Measurements from ENCODE around the gene PCOLCE2. TPM values are rescaled to one million over a fixed set of nuclear protein-coding genes. Genes with fewer than 3 reads are reported as not detected.
A peak's percentile ranks its signal among the peaks of the same experiment; 100 is the strongest.

The PCOLCE2 gene
- total RNA-seq, 3 donors from 2014 or later: 30.2 to 178 (median 36.0) TPM

DNA sequence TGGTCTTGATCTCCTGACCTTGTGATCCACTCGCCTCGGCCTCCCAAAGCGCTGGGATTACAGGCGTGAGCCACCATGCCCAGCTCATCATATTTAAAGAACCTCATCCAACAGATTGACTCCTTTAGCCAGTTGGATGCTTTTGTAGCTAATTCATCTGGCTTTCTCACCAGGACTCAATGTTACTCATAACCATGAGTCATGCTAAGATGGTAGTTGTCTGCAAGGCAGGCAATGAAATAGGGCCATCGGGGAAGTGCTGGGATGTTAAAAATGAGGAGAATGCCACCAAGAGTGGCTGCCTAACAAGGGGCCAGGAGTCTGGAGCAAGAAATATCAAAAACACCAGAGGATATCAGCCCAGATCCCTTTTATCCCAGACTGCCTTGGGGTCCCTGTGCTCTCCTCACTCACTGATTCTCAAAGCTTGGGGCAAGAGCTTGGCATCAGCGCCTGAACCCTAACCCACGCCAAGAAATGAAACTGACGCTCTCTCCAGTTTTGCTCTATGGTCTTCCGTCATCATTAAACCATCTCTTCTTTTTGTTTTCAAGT lies 7.4 kb upstream of the PCOLCE2 start:
- Histone ChIP-seq H3K36me3 (no peaks in the 10 kb centered on the region), H3K9me3 (no peaks in the 10 kb centered on the region), H3K4me3 (no peak overlapping the region), H3K27ac (no peak overlapping the region), H3K4me1 (no peaks in the 10 kb centered on the region), H3K27me3 (no peaks in the 10 kb centered on the region)
- no peak for DNase-seq (ENCODE audit: low spot score in 2 of 2)
- TF ChIP-seq CTCF (IDR thresholded peaks at IDR 0.05): no peak
- TF ChIP-seq POLR2AphosphoS5 (IDR thresholded peaks at IDR 0.05): no peak
- no peak for TF ChIP-seq POLR2A (IDR thresholded peaks at IDR 0.05)
- intact Hi-C loops (cut with DNase I; ENCODE audit: low total_unique reads): no loop called here

DNA sequence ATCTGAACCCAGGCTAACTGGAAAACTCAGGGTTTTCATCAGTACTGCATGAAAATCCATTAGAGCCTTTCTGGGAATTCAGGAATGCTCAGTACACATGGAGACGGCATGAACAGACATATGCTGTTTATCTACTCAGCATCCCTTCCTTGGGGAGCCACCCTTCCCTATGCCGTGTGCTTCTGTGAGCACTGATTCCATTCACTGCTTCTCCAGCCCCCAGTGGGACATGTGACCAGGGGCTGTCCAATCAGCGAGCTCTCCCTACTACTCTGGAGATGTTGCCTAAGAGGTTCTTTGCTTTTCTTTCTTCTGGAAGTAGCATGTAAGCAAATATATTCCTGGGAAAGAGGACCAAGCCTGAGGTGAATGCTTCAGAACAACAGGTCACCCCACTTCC lies 5.6 kb upstream of the PCOLCE2 start:
- intact Hi-C loops (cut with DNase I; ENCODE audit: low total_unique reads): no loop called here
- H3K9me3 ChIP-seq: no peaks in the 10 kb centered on the region
- no peak for TF ChIP-seq POLR2AphosphoS5 (IDR thresholded peaks at IDR 0.05)
- TF ChIP-seq POLR2A (IDR thresholded peaks at IDR 0.05): no peak
- no peak for TF ChIP-seq CTCF (IDR thresholded peaks at IDR 0.05)

GRCh38 chr3:142892714-142893113 lies 3.8 kb upstream of the PCOLCE2 start:
- TF ChIP-seq POLR2A (IDR thresholded peaks at IDR 0.05) (no peak), POLR2AphosphoS5 (IDR thresholded peaks at IDR 0.05) (no peak), CTCF (IDR thresholded peaks at IDR 0.05) (no peak)
- no peaks in the 10 kb centered on the region for H3K36me3 ChIP-seq
- H3K27ac ChIP-seq: no peak overlapping the region
- peaks cover 0 to 7% of the 10 kb centered on the region in 2 donors for H3K4me1 ChIP-seq
- no peak for DNase-seq (ENCODE audit: low spot score in 2 of 2)
- H3K4me3 ChIP-seq: no peak overlapping the region
- H3K9me3 ChIP-seq: no peaks in the 10 kb centered on the region
- peaks cover 0 to 12% of the 10 kb centered on the region in 2 donors for H3K27me3 ChIP-seq
- intact Hi-C loops (cut with DNase I; ENCODE audit: low total_unique reads): loop anchor here (2.0 kb wide), 1 partner anchor 72 kb away; no protein-coding TSS in a partner anchor

More for the DNA sequence above, 5.6 kb upstream of the PCOLCE2 start:
- Histone ChIP-seq H3K27ac (no peak overlapping the region), H3K4me3 (no peak overlapping the region), H3K36me3 (no peaks in the 10 kb centered on the region), H3K4me1 (no peaks in the 10 kb centered on the region), H3K27me3 (no peaks in the 10 kb centered on the region)
- no peak for DNase-seq (ENCODE audit: low spot score in 2 of 2)

- H3K27ac ChIP-seq: no peak overlapping the region
- no peak for TF ChIP-seq CTCF (IDR thresholded peaks at IDR 0.05)
- no peak for TF ChIP-seq POLR2A (IDR thresholded peaks at IDR 0.05)
- TF ChIP-seq POLR2AphosphoS5 (IDR thresholded peaks at IDR 0.05): no peak
- intact Hi-C loops (cut with DNase I; ENCODE audit: low total_unique reads): no loop called here
- no peaks in the 10 kb centered on the region for H3K9me3 ChIP-seq
- H3K36me3 ChIP-seq: no peaks in the 10 kb centered on the region
- H3K27me3 ChIP-seq: peaks cover 0 to 17% of the 10 kb centered on the region in 2 donors
- no peak for DNase-seq (ENCODE audit: low spot score in 2 of 2)
- peaks cover 0 to 7% of the 10 kb centered on the region in 2 donors for H3K4me1 ChIP-seq
- H3K4me3 ChIP-seq: no peak overlapping the region
These were observed 1.7 kb upstream of the PCOLCE2 start for GRCh38 chr3:142890592-142890991.

DNA sequence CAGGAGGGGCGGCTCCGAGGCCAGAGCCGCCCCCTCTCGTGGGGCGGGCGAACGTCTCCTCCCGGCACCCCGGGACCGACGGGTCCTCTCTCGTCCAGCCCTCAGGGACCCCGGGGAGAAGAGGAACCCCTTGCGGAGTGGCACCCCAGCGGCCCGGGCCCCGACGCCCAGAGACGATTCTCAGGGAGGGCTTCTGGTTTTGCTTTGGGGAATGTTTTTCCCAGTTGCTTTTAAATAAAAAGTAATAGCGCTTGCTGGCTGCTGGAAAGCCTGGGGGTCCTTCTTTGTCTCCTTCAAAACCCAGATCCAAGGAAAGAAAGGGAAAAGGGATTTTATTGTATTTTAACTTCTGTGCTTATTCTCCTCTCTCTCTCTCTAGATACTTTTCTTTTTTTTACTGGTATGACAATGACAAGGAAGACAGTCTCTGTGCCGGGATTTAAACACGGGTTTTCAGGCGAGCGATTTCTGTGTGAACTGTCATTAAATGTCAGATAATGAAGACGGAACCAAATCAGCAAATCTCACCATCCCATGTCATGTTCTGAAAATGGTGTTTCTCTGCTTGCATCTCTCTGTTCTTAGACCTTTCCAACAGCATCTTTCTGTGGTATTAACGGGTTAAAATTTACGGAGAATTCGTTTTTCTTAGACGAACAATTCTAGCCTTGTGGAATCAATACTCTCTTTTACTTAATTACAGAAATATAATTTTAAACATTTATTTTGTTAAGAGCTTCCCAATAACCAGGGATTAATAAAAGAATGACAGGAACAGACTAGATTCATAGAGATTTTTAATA lies 530 bp upstream of the PCOLCE2 start:
- Histone ChIP-seq H3K4me1 (peaks cover 0 to 7% of the 10 kb centered on the region in 2 donors), H3K27ac (no peak overlapping the region), H3K4me3 (peak overlapping the region; percentile 55 to 79 (median 68)), H3K9me3 (no peaks in the 10 kb centered on the region), H3K27me3 (peaks cover 0 to 20% of the 10 kb centered on the region in 2 donors), H3K36me3 (no peaks in the 10 kb centered on the region)
- DNase-seq (ENCODE audit: low spot score in 2 of 2): no peak
- TF ChIP-seq POLR2AphosphoS5 (IDR thresholded peaks at IDR 0.05) (no peak), POLR2A (IDR thresholded peaks at IDR 0.05) (no peak), CTCF (IDR thresholded peaks at IDR 0.05) (no peak)
- intact Hi-C loops (cut with DNase I; ENCODE audit: low total_unique reads): no loop called here

All from breast epithelium (tissue), 4 donors.